ENCODE results near the gene MBOAT2. TPM values are rescaled to one million over a fixed set of nuclear protein-coding genes. Genes with fewer than 3 reads are reported as not detected.

The MBOAT2 gene
- total and polyA plus RNA-seq, 2 of the 13 experiments (the other 11 are each of a cell fraction or from before 2014, with no cell fraction given) = 0.11 to 0.36 TPM

DNA sequence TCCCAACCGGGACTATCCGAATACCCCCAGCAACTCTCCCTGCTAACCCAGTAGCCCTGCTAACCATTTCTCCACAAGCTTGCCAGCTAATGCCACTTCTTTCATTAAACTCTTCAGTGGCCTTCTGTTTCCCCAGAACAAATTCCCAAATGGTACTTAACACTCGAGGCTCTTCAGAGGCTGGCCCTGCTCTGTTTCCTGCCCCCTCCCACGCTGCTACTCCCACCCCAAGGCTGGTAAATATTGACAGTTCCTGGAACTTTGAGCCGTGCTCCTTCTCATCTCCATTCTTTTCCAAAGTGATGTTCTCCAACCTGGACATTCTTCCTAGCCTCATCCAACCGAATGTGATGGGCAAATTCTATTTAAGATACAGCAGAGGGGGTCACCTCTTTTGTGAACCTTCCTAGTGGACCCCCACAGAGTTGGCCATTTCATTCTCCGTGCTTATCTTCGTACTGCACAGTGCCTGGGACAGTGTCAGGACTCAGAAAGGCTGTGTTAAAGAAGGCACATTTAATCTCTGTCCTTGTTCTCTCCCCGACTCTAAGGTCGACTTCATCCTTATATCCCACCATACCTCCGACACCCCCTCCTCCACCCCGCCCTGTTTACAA lies 162.9 kb downstream of the MBOAT2 start (continued):
- TF ChIP-seq SCMH1 (CRISPR knock-in tag; IDR thresholded peaks at IDR 0.05; ENCODE audit: borderline replicate concordance) (no peak), HNF4G (IDR thresholded peaks at IDR 0.05; ENCODE audit: borderline replicate concordance, low read depth, low read length) (peak; percentile 84), HNF4G (CRISPR knock-in tag; IDR thresholded peaks at IDR 0.05; ENCODE audit: borderline replicate concordance, low read depth) (no peak; the same call in 1 of the 2 replicates), ZBTB8A (CRISPR knock-in tag; IDR thresholded peaks at IDR 0.05; ENCODE audit: borderline replicate concordance, low read depth) (no peak), ZBTB7B (CRISPR knock-in tag; IDR thresholded peaks at IDR 0.05) (peak; percentile 94), RXRB (CRISPR knock-in tag; IDR thresholded peaks at IDR 0.05; ENCODE audit: borderline replicate concordance) (peak; percentile 85), ZNF616 (CRISPR knock-in tag; IDR thresholded peaks at IDR 0.05; ENCODE audit: low read depth) (no peak), ZNF629 (CRISPR knock-in tag; conservative IDR thresholded peaks at IDR 0.05) (no peak; the same call in 1 of the 2 replicates), ZNF776 (CRISPR knock-in tag; IDR thresholded peaks at IDR 0.05) (no peak), TBL1XR1 (IDR thresholded peaks at IDR 0.05; ENCODE audit: borderline replicate concordance, low read length, partially characterized antibody) (peak; percentile 72)
- TF ChIP-seq, protein P1, sequence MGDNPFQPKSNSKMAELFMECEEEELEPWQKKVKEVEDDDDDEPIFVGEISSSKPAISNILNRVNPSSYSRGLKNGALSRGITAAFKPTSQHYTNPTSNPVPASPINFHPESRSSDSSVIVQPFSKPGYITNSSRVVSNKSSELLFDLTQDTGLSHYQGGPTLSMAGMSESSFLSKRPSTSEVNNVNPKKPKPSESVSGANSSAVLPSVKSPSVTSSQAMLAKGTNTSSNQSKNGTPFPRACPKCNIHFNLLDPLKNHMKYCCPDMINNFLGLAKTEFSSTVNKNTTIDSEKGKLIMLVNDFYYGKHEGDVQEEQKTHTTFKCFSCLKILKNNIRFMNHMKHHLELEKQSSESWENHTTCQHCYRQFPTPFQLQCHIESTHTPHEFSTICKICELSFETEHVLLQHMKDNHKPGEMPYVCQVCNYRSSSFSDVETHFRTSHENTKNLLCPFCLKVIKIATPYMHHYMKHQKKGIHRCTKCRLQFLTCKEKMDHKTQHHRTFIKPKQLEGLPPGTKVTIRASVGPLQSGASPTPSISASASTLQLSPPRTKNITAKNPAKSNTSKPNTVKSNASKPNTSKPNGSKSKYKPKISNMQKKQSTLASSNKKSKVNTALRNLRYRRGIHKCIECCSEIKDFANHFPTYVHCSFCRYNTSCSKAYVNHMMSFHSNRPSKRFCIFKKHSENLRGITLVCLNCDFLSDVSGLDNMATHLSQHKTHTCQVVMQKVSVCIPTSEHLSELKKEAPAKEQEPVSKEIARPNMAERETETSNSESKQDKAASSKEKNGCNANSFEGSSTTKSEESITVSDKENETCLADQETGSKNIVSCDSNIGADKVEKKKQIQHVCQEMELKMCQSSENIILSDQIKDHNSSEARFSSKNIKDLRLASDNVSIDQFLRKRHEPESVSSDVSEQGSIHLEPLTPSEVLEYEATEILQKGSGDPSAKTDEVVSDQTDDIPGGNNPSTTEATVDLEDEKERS (CRISPR knock-in tag; IDR thresholded peaks at IDR 0.05) = peak; percentile 58; the same call in 1 of the 2 replicates
- TF ChIP-seq, protein P2, sequence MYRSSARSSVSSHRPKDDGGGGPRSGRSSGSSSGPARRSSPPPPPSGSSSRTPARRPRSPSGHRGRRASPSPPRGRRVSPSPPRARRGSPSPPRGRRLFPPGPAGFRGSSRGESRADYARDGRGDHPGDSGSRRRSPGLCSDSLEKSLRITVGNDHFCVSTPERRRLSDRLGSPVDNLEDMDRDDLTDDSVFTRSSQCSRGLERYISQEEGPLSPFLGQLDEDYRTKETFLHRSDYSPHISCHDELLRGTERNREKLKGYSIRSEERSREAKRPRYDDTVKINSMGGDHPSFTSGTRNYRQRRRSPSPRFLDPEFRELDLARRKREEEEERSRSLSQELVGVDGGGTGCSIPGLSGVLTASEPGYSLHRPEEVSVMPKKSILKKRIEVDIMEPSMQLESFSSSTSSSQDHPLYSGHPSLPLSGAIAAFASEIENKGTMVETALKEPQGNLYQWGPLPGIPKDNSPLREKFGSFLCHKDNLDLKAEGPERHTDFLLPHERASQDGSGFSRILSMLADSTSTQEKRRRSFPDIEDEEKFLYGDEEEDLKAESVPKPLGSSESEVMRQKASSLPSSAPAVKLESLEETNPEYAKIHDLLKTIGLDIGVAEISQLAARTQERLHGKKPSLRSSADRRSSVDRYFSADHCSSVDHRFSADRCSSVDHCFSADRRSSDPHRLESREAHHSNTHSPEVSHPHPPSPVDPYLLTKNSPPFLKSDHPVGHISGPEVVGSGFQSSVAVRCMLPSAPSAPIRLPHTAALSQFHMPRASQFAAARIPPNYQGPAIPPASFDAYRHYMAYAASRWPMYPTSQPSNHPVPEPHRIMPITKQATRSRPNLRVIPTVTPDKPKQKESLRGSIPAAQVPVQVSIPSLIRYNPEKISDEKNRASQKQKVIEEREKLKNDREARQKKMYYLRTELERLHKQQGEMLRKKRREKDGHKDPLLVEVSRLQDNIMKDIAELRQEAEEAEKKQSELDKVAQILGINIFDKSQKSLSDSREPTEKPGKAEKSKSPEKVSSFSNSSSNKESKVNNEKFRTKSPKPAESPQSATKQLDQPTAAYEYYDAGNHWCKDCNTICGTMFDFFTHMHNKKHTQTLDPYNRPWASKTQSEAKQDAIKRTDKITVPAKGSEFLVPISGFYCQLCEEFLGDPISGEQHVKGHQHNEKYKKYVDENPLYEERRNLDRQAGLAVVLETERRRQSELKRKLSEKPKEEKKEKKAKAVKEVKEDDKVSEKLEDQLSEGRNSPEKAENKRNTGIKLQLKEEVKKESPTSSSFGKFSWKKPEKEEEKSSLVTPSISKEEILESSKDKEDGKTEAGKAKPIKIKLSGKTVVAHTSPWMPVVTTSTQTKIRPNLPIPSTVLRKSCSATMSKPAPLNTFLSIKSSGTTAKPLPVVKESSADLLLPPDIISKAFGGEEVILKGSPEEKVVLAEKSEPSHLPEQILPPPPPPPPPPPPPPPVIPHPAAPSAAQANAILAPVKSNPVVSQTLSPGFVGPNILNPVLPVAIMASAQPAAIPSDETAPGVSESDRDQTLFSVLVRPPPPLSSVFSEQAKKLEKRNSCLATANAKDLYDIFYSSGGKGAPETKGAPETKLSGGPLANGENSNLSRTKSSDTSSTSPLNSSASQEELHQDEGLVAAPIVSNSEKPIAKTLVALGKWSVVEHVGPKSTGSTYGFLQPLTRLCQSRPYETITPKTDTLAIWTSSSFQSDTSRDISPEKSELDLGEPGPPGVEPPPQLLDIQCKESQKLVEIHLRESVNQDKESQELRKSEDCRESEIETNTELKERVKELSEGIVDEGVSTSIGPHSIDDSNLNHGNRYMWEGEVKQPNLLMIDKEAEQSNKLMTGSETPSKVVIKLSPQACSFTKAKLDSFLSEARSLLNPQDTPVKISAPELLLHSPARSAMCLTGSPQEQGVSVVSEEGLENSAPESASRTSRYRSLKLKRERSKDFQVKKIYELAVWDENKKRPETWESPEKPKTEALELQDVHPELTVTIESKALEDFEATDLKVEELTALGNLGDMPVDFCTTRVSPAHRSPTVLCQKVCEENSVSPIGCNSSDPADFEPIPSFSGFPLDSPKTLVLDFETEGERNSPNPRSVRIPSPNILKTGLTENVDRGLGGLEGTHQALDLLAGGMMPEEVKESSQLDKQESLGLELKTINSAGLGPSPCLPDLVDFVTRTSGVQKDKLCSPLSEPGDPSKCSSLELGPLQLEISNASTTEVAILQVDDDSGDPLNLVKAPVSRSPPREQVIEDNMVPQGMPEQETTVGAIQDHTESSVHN (CRISPR knock-in tag; IDR thresholded peaks at IDR 0.05) = no peak

Measured in HepG2 (cell line).